Sigmoid colon (tissue), 7 donors: ENCODE results near the gene PLEKHA6. TPM values are rescaled to one million over a fixed set of nuclear protein-coding genes. Genes with fewer than 3 reads are reported as not detected.

Experiments used
- DNase-seq: peaks from one replicate; pipeline ENCODE4 v3.0.0-alpha.2; 2019
- H3K27ac ChIP-seq, 4 donors: fragments of 200-600 bp; sonication (generic); one replicate each; pipeline ENCODE4 v1.5.1; 2016 to 2019; ENCODE audit warnings: mild to moderate bottlenecking in 1 of 4
- H3K27me3 ChIP-seq, 3 donors: fragments of 200-600 bp; sonication (generic); one replicate each; pipeline ENCODE4 v1.5.1; 2019; ENCODE audit warnings: mild to moderate bottlenecking in 1 of 3
- H3K36me3 ChIP-seq, 4 donors: fragments of 200-600 bp; sonication (generic); one replicate each; pipeline ENCODE4 v1.5.1; 2016 to 2019
- H3K4me1 ChIP-seq, 4 donors: fragments of 200-600 bp; sonication (generic); one replicate each; pipeline ENCODE4 v1.5.1; 2017 to 2019
- H3K4me3 ChIP-seq, 4 donors: fragments of 200-600 bp; sonication (generic); one replicate each; pipeline ENCODE4 v1.5.1; 2017 to 2019; ENCODE audit warnings: mild to moderate bottlenecking in 2 of 4, moderate library complexity in 1 of 4
- H3K9me3 ChIP-seq, 4 donors: fragments of 200-600 bp in 3 of 4; sonication (generic) in 3 of 4; one replicate each; pipeline versions ENCODE4 v1.5.1 to v1.6.1; 2013 to 2019
- CTCF ChIP-seq, 4 experiments: fragments of 450-650 bp in 3 of 4; fragments of 200-600 bp in 1 of 4; IDR thresholded peaks; one replicate each; pipeline ENCODE4 v1.5.1; 2016 to 2019; ENCODE audit warnings: antibody characterized with exemption in 4 of 4, mild to moderate bottlenecking in 3 of 4, moderate library complexity in 2 of 4
- EP300 ChIP-seq, 4 donors: sonication (generic); formaldehyde crosslinking; IDR thresholded peaks; one replicate each; pipeline ENCODE4 v1.6.1; 2017; ENCODE audit warnings: antibody characterized with exemption in 4 of 4
- POLR2A ChIP-seq, 2 donors: fragments of 450-650 bp; IDR thresholded peaks; one replicate each; pipeline ENCODE4 v1.6.1; 2016; ENCODE audit warnings: antibody characterized with exemption in 2 of 2, mild to moderate bottlenecking in 2 of 2, moderate library complexity in 2 of 2
- POLR2AphosphoS5 ChIP-seq, 4 donors: sonication (generic); formaldehyde crosslinking; IDR thresholded peaks; one replicate each; pipeline ENCODE4 v1.6.1; 2017; ENCODE audit warnings: antibody characterized with exemption in 4 of 4
- WGBS, 2 donors: extraction: QIAGEN DNeasy Blood & Tissue Kit; methylation state at CpG; one replicate each; pipeline ENCODE4 v1.1.7; 2013; 5-methylcytosine and 5-hydroxymethylcytosine counted together
- intact Hi-C: fragments of 100-400 bp; cut with DNase I; formaldehyde crosslinking; loops from one replicate; pipeline ENCODE4 v1.15.1; 2023
- polyA plus RNA-seq, 3 donors: library from polyadenylated mRNA; stranded (reverse); fragments of 200-250 nt; gene quantifications; one replicate each; pipeline ENCODE4 v1.2.3, GENCODE V29; 2013
- total RNA-seq, 4 donors: library from RNA; depleted of rRNA; stranded (reverse); fragments of >200 nt; gene quantifications; one replicate each; pipeline ENCODE4 v1.1.0, GENCODE V29; 2016
- donor health status: healthy with polysubstance abuse.
- donor health status: Bipolar disorder and iron deficiency.
- donor health status: healthy.

PLEKHA6 gene
- total and polyA plus RNA-seq, 7 donors = 5.6 to 58.7 (median 15.0) TPM

GRCh38 chr1:204402391-204402790, 42.7 kb upstream of the PLEKHA6 start:
- DNase-seq = no peak
- WGBS, 2 donors = 93 to 95% methylated on average over 4 of the region's 4 CpGs
- TF ChIP-seq EP300 (IDR thresholded peaks at IDR 0.05) (no peak), POLR2AphosphoS5 (IDR thresholded peaks at IDR 0.05) (no peak), CTCF (IDR thresholded peaks at IDR 0.05) (no peak), POLR2A (IDR thresholded peaks at IDR 0.05) (no peak)
- Histone ChIP-seq H3K4me3 (no peak overlapping the region), H3K36me3 (peaks cover 11 to 70% (median 29%) of the 10 kb centered on the region in 4 donors), H3K4me1 (peaks cover 0 to 39% (median 25%) of the 10 kb centered on the region in 4 donors), H3K9me3 (no peaks in the 10 kb centered on the region), H3K27ac (no peak overlapping the region), H3K27me3 (no peaks in the 10 kb centered on the region)
- intact Hi-C loops = no loop called here

- peaks cover 11 to 70% (median 29%) of the 10 kb centered on the region in 4 donors for H3K36me3 ChIP-seq
- peaks cover 0 to 33% (median 21%) of the 10 kb centered on the region in 4 donors for H3K4me1 ChIP-seq
- intact Hi-C loops = no loop called here
- no peak overlapping the region for H3K27ac ChIP-seq
- 93 to 95% methylated on average over 3 of the region's 3 CpGs for WGBS, 2 donors
- no peaks in the 10 kb centered on the region for H3K9me3 ChIP-seq
- TF ChIP-seq CTCF (IDR thresholded peaks at IDR 0.05) = no peak
- no peaks in the 10 kb centered on the region for H3K27me3 ChIP-seq
- no peak overlapping the region for H3K4me3 ChIP-seq
- no peak for DNase-seq
Measured at GRCh38 chr1:204401730-204402129, 42.0 kb upstream of the PLEKHA6 start.

DNA sequence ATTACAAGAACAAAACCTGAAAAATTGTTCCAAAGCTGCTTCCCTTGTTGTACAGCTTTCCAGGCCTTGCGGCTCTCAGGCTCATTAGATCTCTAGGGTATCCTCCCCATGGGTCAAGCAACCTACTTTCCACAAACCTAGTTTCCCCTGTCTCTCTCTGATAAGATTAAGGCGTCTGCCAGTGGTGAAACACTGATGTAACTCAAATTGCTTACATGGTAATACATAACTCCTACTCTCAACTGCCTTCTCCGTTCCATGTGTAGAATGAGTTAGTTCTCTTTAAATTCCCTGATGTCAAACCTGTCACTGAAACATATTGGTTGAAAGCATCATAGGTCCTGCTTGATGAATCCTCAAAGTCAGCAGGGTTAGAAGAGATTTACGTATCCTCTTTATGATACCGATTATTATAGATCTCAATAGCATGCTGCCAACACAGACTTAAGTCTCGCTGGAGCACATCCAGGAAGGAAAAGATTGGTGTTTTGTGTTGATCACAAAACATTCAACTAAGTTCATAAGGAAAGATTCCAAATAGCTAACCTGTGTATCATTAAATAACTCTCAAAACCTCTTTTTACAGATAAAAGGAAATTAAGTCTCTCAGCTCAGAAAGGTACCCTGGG, 41.3 kb upstream of the PLEKHA6 start:
- DNase-seq = no peak
- H3K4me1 ChIP-seq = peaks cover 0 to 25% (median 13%) of the 10 kb centered on the region in 4 donors
- intact Hi-C loops = no loop called here
- H3K4me3 ChIP-seq = no peak overlapping the region
- no peak overlapping the region for H3K27ac ChIP-seq
- H3K9me3 ChIP-seq = no peaks in the 10 kb centered on the region
- TF ChIP-seq CTCF (IDR thresholded peaks at IDR 0.05) = no peak
- no peak for TF ChIP-seq EP300 (IDR thresholded peaks at IDR 0.05)
- no peak for TF ChIP-seq POLR2AphosphoS5 (IDR thresholded peaks at IDR 0.05)
- TF ChIP-seq POLR2A (IDR thresholded peaks at IDR 0.05) = no peak
- 65 to 84% methylated on average over 6 of the region's 6 CpGs for WGBS, 2 donors
- H3K36me3 ChIP-seq = peaks cover 11 to 70% (median 29%) of the 10 kb centered on the region in 4 donors
- H3K27me3 ChIP-seq = no peaks in the 10 kb centered on the region

- peaks cover 6 to 46% (median 16%) of the 10 kb centered on the region in 4 donors for H3K36me3 ChIP-seq
- intact Hi-C loops = no loop called here
- H3K9me3 ChIP-seq = no peaks in the 10 kb centered on the region
- peak overlapping the region in 1 of 4 donors; percentile 35 for H3K27ac ChIP-seq
- no peak for DNase-seq
- no peak overlapping the region for H3K4me3 ChIP-seq
- TF ChIP-seq POLR2AphosphoS5 (IDR thresholded peaks at IDR 0.05) (peak in 1 of 4 donors; percentile 8), POLR2A (IDR thresholded peaks at IDR 0.05) (no peak), CTCF (IDR thresholded peaks at IDR 0.05) (peak in 3 of 4 experiments; percentile 68 to 76 (median 69))
- WGBS, 2 donors = 48 to 66% methylated on average over 7 of the region's 7 CpGs
- no peaks in the 10 kb centered on the region for H3K27me3 ChIP-seq
- H3K4me1 ChIP-seq = peaks cover 0 to under 1% (median 0%) of the 10 kb centered on the region in 4 donors
Measured at GRCh38 chr1:204398197-204399125, 38.7 kb upstream of the PLEKHA6 start.
